ENCODE measurements around the gene IDH3B. TPM values are rescaled to one million over a fixed set of nuclear protein-coding genes. Genes with fewer than 3 reads are reported as not detected.

Gene IDH3B
- total and polyA plus RNA-seq, 11 donors = 122 to 356 (median 197) TPM

DNA sequence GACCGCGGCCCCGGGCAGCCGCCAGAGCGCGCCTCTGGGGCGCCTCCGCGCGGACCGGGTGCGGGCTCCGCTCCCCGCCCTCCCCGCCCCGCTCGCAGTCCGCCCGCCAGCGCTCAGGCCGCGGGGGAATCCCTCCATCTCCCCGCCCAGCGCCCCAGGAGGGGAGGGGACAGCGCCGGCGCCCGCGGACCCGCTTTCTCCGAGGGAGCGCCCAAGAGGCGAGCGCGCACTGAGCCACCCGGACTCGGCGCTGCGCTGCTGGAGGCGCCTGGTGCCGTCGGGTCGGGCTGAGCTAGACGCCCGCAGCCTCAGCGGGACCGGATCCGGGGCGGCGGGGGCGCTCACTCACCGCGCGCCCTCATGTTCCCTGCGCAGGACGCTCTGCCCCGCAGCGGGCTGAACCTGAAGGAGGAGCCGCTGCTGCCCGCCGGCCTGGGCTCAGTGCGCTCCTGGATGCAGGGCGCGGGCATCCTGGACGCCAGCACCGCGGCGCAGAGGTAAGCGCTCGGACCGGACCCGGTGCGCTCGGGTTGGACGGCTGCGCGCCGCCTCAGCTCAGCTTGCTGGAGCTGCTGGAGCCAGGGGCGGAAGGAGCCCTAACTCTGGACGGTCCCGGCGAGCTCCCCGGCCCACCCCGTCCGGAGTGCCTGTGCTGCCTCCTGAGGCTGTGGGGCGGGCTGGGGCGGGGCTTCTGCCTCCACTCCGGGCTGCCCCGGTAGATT is 29.4 kb upstream of the IDH3B start:
- no peaks in the 10 kb centered on the region for H3K9me3 ChIP-seq
- WGBS, 4 donors = 0 to 4% (median 2%) methylated on average over 20 to 89 of the region's 89 CpGs
- peak overlapping the region; percentile 22 to 83 (median 59) for H3K4me3 ChIP-seq
- H3K36me3 ChIP-seq = no peaks in the 10 kb centered on the region
- ATAC-seq (peak in 3 of 4 donors; percentile 22 to 54 (median 43)), DNase-seq (peak in 3 of 5 donors; percentile 35 to 54 (median 47))
- peak overlapping the region in 7 of 12 donors; percentile 1 to 88 (median 41) for H3K27ac ChIP-seq
- H3K4me1 ChIP-seq = peaks cover 0 to 22% (median 4%) of the 10 kb centered on the region in 12 donors
- H3K27me3 ChIP-seq = peaks cover 0 to 33% (median 4%) of the 10 kb centered on the region in 9 donors
- TF ChIP-seq POLR2A (IDR thresholded peaks at IDR 0.05) = no peak
- TF ChIP-seq, protein P1, sequence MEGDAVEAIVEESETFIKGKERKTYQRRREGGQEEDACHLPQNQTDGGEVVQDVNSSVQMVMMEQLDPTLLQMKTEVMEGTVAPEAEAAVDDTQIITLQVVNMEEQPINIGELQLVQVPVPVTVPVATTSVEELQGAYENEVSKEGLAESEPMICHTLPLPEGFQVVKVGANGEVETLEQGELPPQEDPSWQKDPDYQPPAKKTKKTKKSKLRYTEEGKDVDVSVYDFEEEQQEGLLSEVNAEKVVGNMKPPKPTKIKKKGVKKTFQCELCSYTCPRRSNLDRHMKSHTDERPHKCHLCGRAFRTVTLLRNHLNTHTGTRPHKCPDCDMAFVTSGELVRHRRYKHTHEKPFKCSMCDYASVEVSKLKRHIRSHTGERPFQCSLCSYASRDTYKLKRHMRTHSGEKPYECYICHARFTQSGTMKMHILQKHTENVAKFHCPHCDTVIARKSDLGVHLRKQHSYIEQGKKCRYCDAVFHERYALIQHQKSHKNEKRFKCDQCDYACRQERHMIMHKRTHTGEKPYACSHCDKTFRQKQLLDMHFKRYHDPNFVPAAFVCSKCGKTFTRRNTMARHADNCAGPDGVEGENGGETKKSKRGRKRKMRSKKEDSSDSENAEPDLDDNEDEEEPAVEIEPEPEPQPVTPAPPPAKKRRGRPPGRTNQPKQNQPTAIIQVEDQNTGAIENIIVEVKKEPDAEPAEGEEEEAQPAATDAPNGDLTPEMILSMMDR (IDR thresholded peaks at IDR 0.05) = peak in 2 of 12 donors; percentile 2 to 11
- intact Hi-C loops (cut with DNase I) = loop anchor here in 5 of 10 donors (5.0 to 10.0 kb wide), 4 partner anchors 49 to 161 kb away; partner anchors contain the start of genes PCED1A (in 2 of the 5) and VPS16 (in 2 of the 5)

DNA sequence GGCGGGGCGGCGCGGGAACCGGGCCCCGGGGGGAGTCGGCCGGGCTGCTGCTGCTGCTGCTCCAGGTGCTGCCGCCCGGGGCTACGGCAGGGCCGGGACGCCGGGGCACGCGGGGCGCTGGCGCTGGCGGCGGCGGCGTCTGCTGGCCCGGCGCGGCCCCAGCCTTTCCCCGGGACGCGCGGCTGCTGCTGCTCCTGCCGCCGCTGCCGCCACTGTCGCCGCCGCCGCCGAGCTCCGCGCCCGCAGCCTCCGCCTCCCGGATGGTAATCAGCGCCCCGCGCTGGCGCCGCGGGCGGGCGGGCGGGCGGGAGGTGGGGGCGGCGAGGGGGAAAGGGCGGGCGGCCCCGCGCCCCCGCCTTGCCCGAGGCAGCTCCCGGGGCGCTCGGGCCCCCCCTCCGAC is 28.9 kb upstream of the IDH3B start:
- peak overlapping the region in 9 of 12 donors; percentile 50 to 83 (median 63) for H3K4me3 ChIP-seq
- peaks cover 0 to 36% (median 4%) of the 10 kb centered on the region in 9 donors for H3K27me3 ChIP-seq
- no peak for DNase-seq
- H3K36me3 ChIP-seq = no peaks in the 10 kb centered on the region
- ATAC-seq = no peak
- H3K9me3 ChIP-seq = no peaks in the 10 kb centered on the region
- peak overlapping the region in 1 of 12 donors; percentile 88 for H3K27ac ChIP-seq
- TF ChIP-seq, protein P1 (IDR thresholded peaks at IDR 0.05) = peak in 1 of 12 donors; percentile 10
- no peak for TF ChIP-seq POLR2A (IDR thresholded peaks at IDR 0.05)
- intact Hi-C loops (cut with DNase I) = loop anchor here in 5 of 10 donors (5.0 to 10.0 kb wide), 4 partner anchors 49 to 162 kb away; partner anchors contain the start of genes PCED1A (in 2 of the 5) and VPS16 (in 2 of the 5)
- H3K4me1 ChIP-seq = peaks cover 0 to 22% (median 4%) of the 10 kb centered on the region in 12 donors
- WGBS, 4 donors = 0 to 5% (median 0%) methylated on average over 3 to 64 of the region's 64 CpGs

DNA sequence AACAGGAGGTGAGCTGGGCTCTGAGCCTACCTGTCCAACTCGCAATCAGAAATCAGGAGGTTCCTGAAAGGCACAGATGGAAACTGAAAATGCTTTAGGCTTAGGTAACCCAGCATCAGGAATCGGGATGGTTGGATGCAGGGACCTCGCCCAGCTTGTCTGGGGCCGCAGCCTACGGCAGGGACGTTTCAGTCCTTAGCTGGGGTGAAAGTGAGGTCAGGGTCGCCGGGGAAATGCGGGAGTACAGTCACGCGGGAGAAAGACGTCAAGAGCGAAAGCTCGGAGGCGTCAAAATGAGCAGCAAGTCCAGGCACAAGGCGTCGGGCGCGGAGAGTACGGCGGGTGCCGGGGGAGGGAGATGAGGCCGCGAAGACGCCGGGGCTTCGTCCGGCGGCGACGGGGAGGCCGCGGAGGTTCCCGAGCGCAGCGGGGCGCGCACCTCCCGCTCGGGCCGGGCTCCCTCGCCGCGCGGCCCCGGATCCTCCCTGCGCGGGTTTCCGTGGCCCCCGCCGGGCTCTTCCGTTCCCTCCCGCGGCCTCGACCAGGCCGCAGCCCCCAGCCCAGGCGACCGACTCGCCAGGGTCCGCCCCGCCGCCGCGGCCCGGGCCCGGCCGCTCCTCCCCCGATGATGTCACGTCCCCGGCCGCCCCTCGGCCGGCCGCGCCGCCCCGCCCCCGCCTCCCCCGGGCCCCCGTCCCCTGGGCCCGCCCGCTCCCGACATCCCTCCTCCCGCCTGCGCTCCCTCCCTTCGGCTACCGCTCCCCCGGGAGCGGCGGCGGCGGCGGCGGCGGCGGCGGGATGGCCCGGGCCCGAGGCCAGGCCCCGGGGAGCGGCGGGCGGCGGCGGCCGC is 28.2 kb upstream of the IDH3B start, which contains the start of gene EBF4:
Gene EBF4, plus strand, starts transcription at position 745 of the 850 bp plus-strand sequence. CDS start 866 bp downstream, outside the sequence.
- Histone ChIP-seq H3K27ac (peak within 1 kb of the TSS; percentile 69 to 91 (median 86)), H3K27me3 (peaks cover 0 to 38% (median 4%) of the 10 kb centered on the region in 9 donors), H3K4me3 (peak within 1 kb of the TSS; percentile 40 to 83 (median 62)), H3K36me3 (no peaks in the 10 kb centered on the region), H3K4me1 (peaks cover 0 to 22% (median 4%) of the 10 kb centered on the region in 12 donors), H3K9me3 (no peaks in the 10 kb centered on the region)
- DNase-seq = peak; percentile 46 to 74 (median 59)
- TF ChIP-seq, protein P1 (IDR thresholded peaks at IDR 0.05) = no peak
- TF ChIP-seq POLR2A (IDR thresholded peaks at IDR 0.05) = peak in 1 of 2 donors; percentile 72
- peak; percentile 21 to 68 (median 46) for ATAC-seq
- intact Hi-C loops (cut with DNase I) = loop anchor here in 5 of 10 donors (5.0 to 10.0 kb wide), 4 partner anchors 50 to 163 kb away; partner anchors contain the start of genes PCED1A (in 2 of the 5) and VPS16 (in 2 of the 5)
- 2 to 9% (median 4%) methylated on average over 29 to 105 of the region's 106 CpGs for WGBS, 4 donors
